SH-SY5Y (cell line): ENCODE measurements around the gene PECR.

ENCODE experiments used
- GATA2 ChIP-seq: IDR thresholded peaks from 2 replicates; pipeline ENCODE4 v1.6.1; 2011; ENCODE audit warnings: mild to moderate bottlenecking, low read depth, low read length
- GATA3 ChIP-seq: IDR thresholded peaks from 2 replicates; pipeline ENCODE4 v1.6.1; 2011; ENCODE audit warnings: low read depth, mild to moderate bottlenecking, low read length, moderate library complexity

DNA sequence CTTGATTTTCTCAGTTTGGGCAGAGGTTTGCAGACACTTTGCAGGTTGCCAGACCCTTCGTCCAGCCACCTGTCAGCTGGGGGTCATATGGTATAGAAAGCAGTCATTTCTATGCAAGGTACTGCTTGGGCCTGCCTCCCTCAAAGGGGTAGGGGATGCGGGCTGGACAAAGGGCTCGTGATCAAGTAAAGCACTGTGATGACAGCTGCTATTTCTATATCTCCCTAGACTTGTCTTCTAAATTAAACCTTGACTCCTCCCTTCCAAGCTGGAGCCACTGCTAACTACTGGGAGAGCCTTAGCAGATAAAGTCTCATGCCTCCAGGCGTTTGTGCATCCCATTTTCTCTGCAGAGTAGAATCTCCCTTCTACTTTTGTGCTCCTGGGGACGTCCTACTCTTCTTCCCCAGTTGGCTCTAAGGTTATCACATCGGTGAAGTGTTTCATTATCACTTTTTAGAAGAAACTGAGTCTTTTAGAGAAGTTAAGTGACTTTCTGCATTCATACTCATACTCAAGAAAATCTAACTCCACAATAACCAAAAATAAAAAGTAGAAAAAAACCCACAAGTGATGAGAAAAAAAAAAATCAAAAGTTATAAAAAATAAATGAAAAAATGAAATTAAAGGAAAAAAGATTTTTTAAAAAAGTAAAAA lies 26.8 kb upstream of the PECR start:
- TF ChIP-seq GATA3 (no peak), GATA2 (no peak; the same call in 1 of the 2 replicates)
